Measurements from ENCODE around the gene TLN1.
A peak's percentile ranks its signal among the peaks of the same experiment; 100 is the strongest.

The TLN1 gene

GRCh38 chr9:35705372-35705771 is 26.6 kb downstream of the TLN1 start:
- no peak for DNase-seq

GRCh38 chr9:35703906-35704672 is 27.9 kb downstream of the TLN1 start:
- DNase-seq, result no peak

GRCh38 chr9:35702696-35703095 is 29.3 kb downstream of the TLN1 start:
- no peak for DNase-seq

- DNase-seq, result no peak
These were observed 31.1 kb downstream of the TLN1 start for GRCh38 chr9:35700942-35701341.

- no peak for DNase-seq
These were observed 32.0 kb downstream of the TLN1 start for GRCh38 chr9:35700031-35700430.

- no peak for DNase-seq
These were observed 33.8 kb downstream of the TLN1 start for GRCh38 chr9:35698231-35698630.

- no peak for DNase-seq
These were observed 34.5 kb downstream of the TLN1 start for GRCh38 chr9:35697486-35697885.

- peak; percentile 62 for DNase-seq
These were observed 35.3 kb downstream of the TLN1 start for GRCh38 chr9:35696520-35697215.

- no peak for DNase-seq
These were observed 36.0 kb downstream of the TLN1 start for GRCh38 chr9:35695943-35696401.

GRCh38 chr9:35691757-35692301 is 40.2 kb downstream of the TLN1 start:
- DNase-seq, result no peak

- no peak for DNase-seq
These were observed 40.7 kb downstream of the TLN1 start for GRCh38 chr9:35691334-35691650.

GRCh38 chr9:35690614-35691333 is 41.2 kb downstream of the TLN1 start:
- DNase-seq, result peak; percentile 66

- DNase-seq, result no peak
These were observed 41.7 kb downstream of the TLN1 start for GRCh38 chr9:35690294-35690613.

GRCh38 chr9:35689542-35690293 is 42.3 kb downstream of the TLN1 start, which contains the start of gene TPM2:
Gene TPM2, minus strand, starts transcription at chr9:35689925. Its CDS starts 108 bp downstream, at chr9:35689817.
- no peak for DNase-seq

- DNase-seq, result no peak
These were observed 43.1 kb downstream of the TLN1 start for GRCh38 chr9:35688558-35689541.

GRCh38 chr9:35687972-35688557 is 43.9 kb downstream of the TLN1 start:
- DNase-seq, result no peak

GRCh38 chr9:35687306-35687705 is 44.7 kb downstream of the TLN1 start:
- DNase-seq, result no peak

GRCh38 chr9:35686222-35687203 is 45.5 kb downstream of the TLN1 start:
- DNase-seq, result no peak

- DNase-seq, result no peak
These were observed 46.5 kb downstream of the TLN1 start for GRCh38 chr9:35685506-35685905.

- DNase-seq, result no peak
These were observed 47.1 kb downstream of the TLN1 start for GRCh38 chr9:35684921-35685320.

Data from stimulated activated CD4-positive, alpha-beta T cell treated with anti-CD3 and anti-CD28 coated beads, Interleukin-15, amount 100 ng/mL, for 24 hours (primary cell).